Calu3 (cell line): ENCODE data around the gene MARS1. TPM values are rescaled to one million over a fixed set of nuclear protein-coding genes. Genes with fewer than 3 reads are reported as not detected.

ENCODE experiments used
- BruUV-seq: library from RNA; stranded (reverse); fragments of 400-500 nt; replicated peaks from 2 replicates; lab custom pipeline; 2021; lab: Mats Ljungman, UMichigan
- CTCF ChIA-PET: fragments of 300-600 bp; sonication (Branson Sonifier 250); formaldehyde crosslinking; loops from one replicate; lab custom pipeline; 2022; ENCODE audit warnings: antibody characterized with exemption; lab: Charles Lee
- DNase-seq: peaks from one replicate; pipeline ENCODE4 v3.0.0; 2022
- H3K27ac Mint-ChIP-seq: one replicate; pipeline ENCODE4 v1.8.0; 2022; ENCODE audit warnings: mixed read lengths; ENCODE audit not compliant: unreplicated experiment
- H3K27me3 Mint-ChIP-seq: one replicate; pipeline ENCODE4 v1.8.0; 2022; ENCODE audit warnings: mixed read lengths; ENCODE audit not compliant: unreplicated experiment
- H3K36me3 Mint-ChIP-seq: one replicate; pipeline ENCODE4 v1.8.0; 2022; ENCODE audit warnings: mild to moderate bottlenecking, moderate library complexity, mixed read lengths; ENCODE audit not compliant: insufficient read depth, unreplicated experiment
- H3K4me1 Mint-ChIP-seq: one replicate; pipeline ENCODE4 v1.8.0; 2022; ENCODE audit warnings: mild to moderate bottlenecking, low read depth, mixed read lengths; ENCODE audit not compliant: unreplicated experiment
- H3K4me3 Mint-ChIP-seq: one replicate; pipeline ENCODE4 v1.8.0; 2022; ENCODE audit warnings: mild to moderate bottlenecking, low read depth, moderate library complexity, mixed read lengths; ENCODE audit not compliant: unreplicated experiment
- H3K9me3 Mint-ChIP-seq: one replicate; pipeline ENCODE4 v1.8.0; 2022; ENCODE audit warnings: low read depth, mixed read lengths; ENCODE audit not compliant: unreplicated experiment
- intact Hi-C: fragments of 100-400 bp; cut with micrococcal nuclease; formaldehyde crosslinking; loops from one replicate; pipeline ENCODE4 v1.10.0; 2022; ENCODE audit not compliant: unreplicated experiment
- total RNA-seq: library from RNA; stranded (reverse); gene quantifications from 2 replicates; pipeline ENCODE4 v1.2.3, GENCODE V29; 2022
- TF ChIP-seq, protein P1 (sequence below): fragments of 200-600 bp; IDR thresholded peaks from one replicate; pipeline ENCODE4 v1.8.0; 2022; ENCODE audit warnings: antibody characterized with exemption; ENCODE audit not compliant: unreplicated experiment

MARS1 gene
- total RNA-seq, 1 experiment from 2014 or later = 358 TPM

DNA sequence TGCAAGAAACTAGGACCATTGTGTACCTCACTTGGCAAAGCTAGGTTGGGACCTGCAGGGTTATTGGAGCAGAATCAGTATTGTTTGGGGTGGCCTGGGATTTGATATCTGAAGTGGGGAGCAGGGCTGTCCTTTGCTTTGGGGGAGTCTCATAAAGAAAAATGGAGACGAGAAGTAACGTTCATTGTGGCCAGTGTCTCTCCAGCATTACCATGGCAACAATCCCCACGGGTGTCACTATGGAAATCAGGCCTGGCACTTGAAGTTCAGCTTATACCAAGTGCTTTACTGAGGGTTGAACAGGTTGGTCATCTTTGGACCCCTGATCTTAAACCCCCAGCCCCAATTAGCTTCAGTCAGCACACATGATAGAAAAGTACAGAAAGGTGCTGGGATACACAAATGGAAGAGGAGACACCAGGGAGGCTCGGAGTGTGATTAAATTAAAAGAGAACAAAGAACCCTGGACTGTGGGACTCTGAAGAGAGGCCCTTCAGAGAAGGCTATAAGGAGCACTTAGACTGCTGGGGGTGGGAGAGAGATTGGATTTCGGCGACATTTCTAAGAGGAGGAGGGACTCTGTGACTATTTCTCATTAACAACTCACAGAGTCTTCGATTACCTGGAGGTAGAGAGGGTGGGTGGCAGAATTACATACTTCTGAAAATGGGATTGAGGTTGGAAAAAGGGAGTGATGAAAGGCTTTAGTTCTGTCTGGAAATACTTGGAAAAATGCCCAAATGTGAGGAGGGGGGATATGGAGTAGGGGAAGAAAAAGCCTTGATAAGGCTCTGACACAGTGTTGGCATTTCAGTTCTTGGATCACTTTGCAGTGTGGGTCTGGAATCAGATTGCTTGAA, 65.7 kb downstream of the MARS1 start:
- DNase-seq = no peak
- peaks cover 65% of the 10 kb centered on the region for H3K27me3 Mint-ChIP-seq
- H3K9me3 Mint-ChIP-seq = no peaks in the 10 kb centered on the region
- CTCF ChIA-PET = no interaction called here
- no peak overlapping the region for H3K4me3 Mint-ChIP-seq
- no TSS peak for BruUV-seq
- intact Hi-C loops = no loop called here
- H3K27ac Mint-ChIP-seq = no peak overlapping the region
- H3K36me3 Mint-ChIP-seq = no peaks in the 10 kb centered on the region
- H3K4me1 Mint-ChIP-seq = peaks cover 11% of the 10 kb centered on the region
- TF ChIP-seq, protein P1, sequence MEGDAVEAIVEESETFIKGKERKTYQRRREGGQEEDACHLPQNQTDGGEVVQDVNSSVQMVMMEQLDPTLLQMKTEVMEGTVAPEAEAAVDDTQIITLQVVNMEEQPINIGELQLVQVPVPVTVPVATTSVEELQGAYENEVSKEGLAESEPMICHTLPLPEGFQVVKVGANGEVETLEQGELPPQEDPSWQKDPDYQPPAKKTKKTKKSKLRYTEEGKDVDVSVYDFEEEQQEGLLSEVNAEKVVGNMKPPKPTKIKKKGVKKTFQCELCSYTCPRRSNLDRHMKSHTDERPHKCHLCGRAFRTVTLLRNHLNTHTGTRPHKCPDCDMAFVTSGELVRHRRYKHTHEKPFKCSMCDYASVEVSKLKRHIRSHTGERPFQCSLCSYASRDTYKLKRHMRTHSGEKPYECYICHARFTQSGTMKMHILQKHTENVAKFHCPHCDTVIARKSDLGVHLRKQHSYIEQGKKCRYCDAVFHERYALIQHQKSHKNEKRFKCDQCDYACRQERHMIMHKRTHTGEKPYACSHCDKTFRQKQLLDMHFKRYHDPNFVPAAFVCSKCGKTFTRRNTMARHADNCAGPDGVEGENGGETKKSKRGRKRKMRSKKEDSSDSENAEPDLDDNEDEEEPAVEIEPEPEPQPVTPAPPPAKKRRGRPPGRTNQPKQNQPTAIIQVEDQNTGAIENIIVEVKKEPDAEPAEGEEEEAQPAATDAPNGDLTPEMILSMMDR = no peak

DNA sequence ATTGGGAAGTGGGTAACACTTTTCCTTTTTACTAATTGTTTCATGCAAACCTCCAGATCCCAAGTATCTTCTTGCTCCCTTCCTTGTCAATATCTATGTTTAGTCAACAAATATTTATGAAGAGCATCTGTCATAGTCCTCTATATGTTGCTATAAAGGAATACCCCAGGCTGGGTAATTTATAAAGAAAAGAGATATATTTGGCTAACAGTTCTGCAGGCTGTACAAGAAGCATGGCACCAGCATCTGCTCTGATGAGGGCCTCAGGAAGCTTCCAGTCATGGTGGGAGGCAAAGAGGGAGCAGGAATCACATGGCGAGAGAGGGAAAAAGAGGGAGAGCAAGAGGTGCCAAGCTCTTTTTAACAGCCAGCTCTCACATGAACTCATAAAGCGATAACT, 66.6 kb downstream of the MARS1 start:
- no peaks in the 10 kb centered on the region for H3K9me3 Mint-ChIP-seq
- intact Hi-C loops = no loop called here
- H3K36me3 Mint-ChIP-seq = no peaks in the 10 kb centered on the region

DNA sequence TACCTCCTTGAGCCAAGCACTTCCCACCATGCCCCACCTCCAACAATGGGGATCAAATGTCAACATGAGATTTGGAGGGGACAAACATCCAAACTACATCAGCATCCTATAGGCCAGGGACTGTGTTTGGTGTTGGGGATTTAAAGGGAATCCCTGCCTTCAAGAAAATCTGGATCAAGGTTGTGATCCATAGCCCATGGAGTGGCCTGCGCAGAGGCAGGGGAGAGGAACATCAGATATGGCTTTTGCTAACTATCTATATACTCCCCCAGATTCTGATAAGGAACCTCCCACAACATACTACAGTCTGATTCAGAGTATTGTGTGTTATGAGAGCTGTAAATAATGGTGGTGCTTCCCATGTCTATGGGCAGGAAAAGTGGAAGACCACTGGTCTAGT, 67.0 kb downstream of the MARS1 start:
- CTCF ChIA-PET = no interaction called here
- H3K4me3 Mint-ChIP-seq = no peak overlapping the region

More for the DNA sequence above, 66.6 kb downstream of the MARS1 start:
- CTCF ChIA-PET = no interaction called here
- DNase-seq = no peak
- peaks cover 7% of the 10 kb centered on the region for H3K4me1 Mint-ChIP-seq
- peaks cover 56% of the 10 kb centered on the region for H3K27me3 Mint-ChIP-seq
- TF ChIP-seq, protein P1 = no peak
- no peak overlapping the region for H3K4me3 Mint-ChIP-seq
- BruUV-seq = no TSS peak
- H3K27ac Mint-ChIP-seq = no peak overlapping the region

DNA sequence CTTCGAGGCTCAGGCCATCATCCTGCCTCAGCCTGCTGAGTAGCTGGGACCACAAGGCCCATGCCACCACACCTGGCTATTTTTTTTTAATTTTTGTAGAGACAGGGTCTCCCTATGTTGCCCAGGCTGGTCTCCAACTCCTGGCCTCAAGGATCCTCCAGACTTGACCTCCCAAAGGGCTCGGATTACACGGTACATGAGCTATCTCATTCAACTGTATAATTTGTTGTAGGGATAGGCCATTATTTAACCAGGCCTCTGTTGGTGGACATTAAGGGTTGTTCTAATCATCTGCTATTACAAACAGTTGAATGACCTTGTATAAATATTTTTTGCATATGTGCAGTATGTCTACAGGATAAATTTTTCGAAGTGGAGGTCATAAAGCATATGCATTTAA, 71.0 kb downstream of the MARS1 start:
- TF ChIP-seq, protein P1 = no peak

More for the DNA sequence above, 67.0 kb downstream of the MARS1 start:
- DNase-seq = no peak
- Mint-ChIP-seq H3K27me3 (peaks cover 52% of the 10 kb centered on the region), H3K36me3 (no peaks in the 10 kb centered on the region), H3K4me1 (peaks cover 7% of the 10 kb centered on the region), H3K27ac (no peak overlapping the region), H3K9me3 (no peaks in the 10 kb centered on the region)
- intact Hi-C loops = no loop called here
- BruUV-seq = no TSS peak
- TF ChIP-seq, protein P1 = no peak

More for the DNA sequence above, 71.0 kb downstream of the MARS1 start:
- no peak for DNase-seq
- Mint-ChIP-seq H3K4me3 (no peak overlapping the region), H3K4me1 (peaks cover 7% of the 10 kb centered on the region), H3K36me3 (no peaks in the 10 kb centered on the region), H3K27ac (no peak overlapping the region), H3K27me3 (peaks cover 32% of the 10 kb centered on the region), H3K9me3 (no peaks in the 10 kb centered on the region)
- BruUV-seq = no TSS peak
- intact Hi-C loops = no loop called here
- CTCF ChIA-PET = no interaction called here
